Stimulated activated CD4-positive, alpha-beta T cell treated with anti-CD3 and anti-CD28 coated beads, Interleukin-2, amount 100 ng/mL, for 48 hours (primary cell): ENCODE data around the gene ADAM23.

Experiments used
- DNase-seq, 2 donors: peaks; one replicate each; pipeline ENCODE4 v3.0.0-alpha.2; 2020

Gene ADAM23

DNA sequence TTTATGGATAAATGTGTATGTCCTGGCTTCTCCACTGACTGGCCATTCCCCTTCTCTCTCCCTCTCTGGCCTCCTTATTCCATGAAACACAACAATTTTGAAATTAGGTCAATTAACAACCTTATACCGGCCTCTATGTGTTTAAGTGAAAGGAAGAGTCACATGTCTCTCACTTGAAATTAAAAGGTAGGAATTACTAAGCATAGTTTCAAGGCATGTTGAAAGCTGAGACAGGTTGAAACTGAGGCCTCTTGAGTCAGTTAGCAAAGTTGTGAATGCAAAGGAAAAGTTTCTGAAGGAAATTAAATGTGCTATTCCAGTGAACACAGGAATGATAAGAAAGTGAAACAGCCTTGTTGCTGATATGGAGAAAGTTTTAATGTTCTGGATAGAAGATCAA lies 69.7 kb downstream of the ADAM23 start:
- no peak for DNase-seq

DNA sequence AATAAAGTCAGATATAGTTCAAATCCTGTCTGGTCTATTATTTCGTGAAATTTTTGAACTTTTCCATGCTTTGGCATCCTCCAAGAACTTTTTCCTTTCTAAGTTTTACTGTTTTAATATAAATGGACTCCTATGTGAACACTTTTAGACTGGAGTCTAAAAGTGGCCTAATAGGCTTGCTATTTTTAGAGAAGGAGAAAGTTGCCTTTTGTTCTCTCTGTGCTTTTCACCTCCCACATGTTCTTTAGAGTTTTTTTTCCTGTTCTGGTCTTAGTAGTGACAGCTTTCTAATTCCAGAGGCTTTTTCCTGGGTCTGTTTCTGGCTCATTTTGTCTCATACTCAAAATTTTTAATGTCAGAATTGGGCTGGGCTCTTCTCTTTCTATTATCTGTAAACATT lies 72.2 kb downstream of the ADAM23 start:
- DNase-seq = no peak

DNA sequence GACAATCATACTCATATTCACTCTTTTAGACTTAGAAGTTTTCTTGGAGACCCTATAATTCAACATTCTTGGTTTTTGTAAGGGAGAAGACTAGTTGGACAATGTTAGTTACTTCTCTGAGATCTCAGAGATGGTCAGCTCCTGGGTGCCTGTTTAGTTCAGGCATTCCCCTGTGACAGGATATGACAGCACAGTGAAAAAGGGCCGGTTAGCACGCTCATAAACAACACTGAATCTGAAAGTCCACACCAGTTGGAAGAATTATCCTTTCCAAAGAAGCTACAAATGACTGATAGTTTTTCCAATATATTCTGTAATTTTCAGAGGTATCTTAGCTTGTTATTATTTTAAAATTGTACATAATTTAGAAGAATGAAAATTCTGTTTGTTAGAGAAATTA lies 75.7 kb downstream of the ADAM23 start:
- DNase-seq = no peak

DNA sequence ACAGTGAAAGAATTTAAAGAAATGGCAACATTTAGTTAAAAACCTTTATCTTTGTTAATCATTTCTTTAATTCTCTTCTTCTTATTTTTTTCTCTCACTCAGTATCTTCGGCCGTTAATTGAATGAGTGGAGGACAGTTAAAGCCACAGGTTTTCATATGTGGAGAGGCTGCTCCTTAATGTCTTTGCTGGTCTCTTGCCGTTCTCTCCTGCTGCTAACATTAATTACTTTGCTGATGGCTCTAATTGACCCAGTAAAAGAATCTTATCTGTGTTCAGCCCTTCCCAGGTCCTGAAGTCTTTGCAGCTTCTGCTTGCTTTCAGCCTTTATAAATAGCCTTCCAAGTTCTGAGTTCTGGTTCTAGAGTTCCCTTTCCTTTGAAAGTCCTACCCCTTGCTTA lies 77.1 kb downstream of the ADAM23 start:
- DNase-seq = no peak

DNA sequence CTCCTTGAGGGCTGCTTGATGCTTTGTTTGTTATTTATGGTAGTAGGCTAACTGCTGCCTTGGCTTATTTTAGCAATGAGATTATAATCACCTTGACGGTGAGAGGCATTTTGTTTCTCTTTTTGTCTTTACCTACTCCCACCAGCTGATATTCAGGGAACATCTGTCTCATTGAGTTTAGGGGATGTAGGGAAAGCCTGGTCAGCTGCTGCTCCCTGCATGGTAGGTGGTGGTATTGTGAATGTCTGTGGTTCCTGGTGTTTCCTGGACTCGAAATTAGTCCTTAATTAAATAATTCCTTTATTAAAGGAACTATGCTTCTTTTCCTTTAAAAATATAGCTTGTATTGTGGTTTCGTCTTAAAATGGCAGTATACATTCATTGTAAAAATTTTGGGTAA lies 77.8 kb downstream of the ADAM23 start:
- DNase-seq = no peak

DNA sequence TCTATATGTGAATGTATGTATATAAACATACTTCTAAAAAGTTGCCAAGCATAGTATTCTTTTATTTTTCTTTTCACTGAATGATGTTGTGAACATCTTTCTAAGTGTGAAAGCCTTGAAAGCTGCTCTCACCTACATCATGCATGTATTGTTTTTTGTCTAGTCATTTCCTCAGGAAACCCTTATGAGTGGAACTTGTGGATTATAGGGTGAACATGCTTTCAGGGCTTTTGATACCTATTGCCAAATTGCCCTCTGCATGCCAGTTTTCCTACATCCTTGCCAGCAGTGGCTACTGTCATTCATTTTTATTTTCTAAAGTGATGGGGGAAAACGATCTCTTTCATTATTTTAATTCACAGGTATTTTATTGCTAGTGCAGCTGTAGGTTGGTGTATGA lies 78.3 kb downstream of the ADAM23 start:
- no peak for DNase-seq

DNA sequence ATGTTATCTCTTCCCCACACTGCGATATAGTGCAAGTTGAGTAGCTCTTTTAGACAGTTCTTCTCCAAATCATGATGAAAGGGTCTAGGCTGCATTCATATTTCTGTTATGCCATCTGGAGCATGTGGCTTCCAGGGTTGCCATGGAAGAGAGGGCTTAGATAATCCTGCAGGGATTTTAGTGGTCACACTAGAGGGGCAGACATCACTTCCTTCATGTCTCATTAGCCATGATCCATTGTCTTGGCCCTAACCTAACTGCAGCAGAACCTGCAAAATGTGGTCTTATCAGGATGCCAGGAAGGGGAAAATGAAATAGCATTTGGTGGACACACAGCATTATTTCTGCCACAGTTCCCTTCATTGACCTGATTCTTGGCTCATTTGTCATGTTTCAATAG lies 83.1 kb downstream of the ADAM23 start:
- DNase-seq = no peak

DNA sequence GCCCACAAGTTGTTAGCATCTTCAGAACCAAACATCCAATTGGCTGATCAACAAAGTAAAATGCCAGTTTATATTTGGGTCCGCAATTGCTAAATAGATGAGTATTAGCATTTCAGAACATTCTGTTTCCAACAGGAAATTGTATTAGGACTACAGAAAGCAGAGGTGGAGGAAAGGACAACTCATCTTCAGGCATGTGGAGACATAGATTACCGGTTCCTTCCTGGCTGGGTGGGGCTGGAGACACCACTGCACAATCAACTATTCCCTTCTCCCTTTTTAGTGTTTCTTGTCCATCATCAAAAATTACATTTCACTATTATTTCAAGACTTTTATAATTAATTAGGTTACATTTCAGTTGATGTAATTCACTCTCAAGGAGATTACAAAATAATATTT lies 83.8 kb downstream of the ADAM23 start:
- no peak for DNase-seq

DNA sequence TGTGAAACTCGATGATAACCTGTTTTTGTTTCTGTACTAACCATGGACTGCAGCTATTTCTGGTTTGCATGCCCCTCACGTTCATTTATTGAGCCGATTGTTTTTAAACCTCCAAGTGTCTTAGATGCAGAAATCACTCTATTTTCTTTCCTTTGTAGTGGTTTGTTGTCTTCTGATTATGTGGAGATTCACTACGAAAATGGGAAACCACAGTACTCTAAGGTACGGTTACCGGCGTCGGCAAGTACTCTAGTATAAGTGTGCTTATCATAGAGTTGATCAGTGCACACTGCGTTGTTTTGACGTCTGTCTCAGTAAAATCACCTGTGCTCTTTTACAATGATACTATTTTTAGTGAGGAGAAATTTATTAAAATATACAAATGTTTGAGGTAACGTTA lies 87.4 kb downstream of the ADAM23 start:
- DNase-seq = no peak

DNA sequence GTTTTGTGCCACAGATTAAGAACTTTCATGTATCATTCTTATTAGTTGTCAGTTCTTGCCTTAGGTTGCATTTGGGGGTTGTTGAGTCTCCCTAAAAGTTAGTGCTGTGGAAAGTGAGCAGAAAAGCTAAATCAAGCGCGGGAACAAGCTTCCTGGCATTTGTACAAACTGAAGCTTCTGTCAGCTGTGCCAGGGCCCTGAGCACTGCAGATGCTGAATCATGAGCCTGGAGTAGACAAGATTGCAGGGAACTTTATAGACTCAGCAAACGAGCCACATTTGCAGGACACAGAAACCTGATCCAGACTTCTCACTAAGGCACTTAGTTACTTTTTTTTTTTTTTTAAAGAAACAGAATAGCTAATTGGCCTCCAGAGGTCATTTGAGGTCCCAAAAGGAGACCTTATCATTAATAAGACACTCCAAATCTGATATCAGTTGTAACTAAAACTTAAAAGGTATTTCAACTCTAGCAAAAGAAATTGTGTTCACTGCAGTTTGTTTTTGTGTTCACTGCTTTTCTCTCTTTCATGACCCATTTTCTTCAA lies 88.7 kb downstream of the ADAM23 start:
- no peak for DNase-seq

DNA sequence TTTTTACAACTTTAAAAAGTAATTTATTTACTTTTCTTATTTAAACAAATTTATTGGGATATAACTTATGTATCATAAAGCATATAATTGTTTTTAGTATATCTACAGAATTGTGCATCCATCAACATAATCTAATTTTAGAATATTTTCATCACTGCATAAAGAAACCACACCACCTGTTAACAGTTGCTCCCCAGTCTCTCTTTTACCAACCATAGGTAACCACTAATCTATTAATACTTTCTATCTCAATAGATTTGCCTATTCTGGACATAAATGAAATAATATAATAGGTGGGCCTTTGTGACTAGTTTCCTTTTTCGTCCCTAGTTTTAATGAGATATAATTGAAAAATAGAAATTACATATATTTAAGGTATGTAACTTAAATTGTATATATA lies 90.6 kb downstream of the ADAM23 start:
- no peak for DNase-seq

DNA sequence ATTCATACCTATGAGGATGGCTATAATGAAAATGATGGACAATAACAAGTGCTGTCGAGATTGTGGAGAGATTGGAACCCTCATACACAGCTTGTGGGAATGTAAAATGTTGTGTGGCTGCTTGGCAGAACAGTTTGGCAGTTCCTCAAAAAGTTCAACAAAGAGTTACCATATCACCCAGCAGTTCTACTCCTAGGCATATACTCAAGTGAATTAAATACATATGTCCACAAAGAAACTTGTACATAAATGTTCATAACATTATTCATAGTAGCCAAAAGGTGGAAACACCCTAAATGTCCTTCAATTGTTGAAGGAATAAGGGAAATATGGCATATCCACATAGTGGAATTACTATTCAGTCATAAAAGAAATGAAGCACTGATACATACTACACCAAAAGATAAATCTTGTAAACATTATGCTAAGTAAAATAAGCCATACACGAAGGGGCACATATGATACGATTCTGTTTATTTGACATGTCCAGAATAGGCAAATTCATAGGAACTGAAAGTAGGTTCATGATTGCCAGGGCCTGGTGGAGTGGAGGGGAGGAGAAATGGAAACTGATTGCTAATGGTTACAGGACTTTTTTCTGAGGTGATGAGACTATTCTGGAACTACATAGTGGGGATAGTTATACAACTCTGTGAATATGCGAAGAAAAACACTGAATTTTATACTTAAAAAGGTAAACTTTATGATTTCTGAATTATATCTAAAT lies 92.1 kb downstream of the ADAM23 start:
- DNase-seq = no peak

DNA sequence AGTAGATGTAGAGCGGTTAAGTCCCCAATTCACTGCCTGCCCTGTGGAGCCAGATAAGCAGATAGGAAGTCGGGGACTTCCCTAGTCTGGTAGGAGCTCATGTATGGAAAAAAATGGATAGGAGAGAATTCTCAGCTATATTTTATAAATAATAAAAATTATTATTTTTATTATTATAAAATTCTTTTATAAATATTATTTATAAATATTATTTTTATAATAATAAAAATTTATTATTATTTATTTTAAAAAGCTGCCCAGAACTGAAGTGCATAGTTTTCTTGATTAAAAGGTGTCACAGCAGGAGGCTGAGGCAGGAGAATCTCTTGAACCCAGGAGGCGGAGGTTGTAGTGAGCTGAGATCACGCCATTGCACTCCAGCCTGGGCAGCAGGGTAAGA lies 97.4 kb downstream of the ADAM23 start:
- DNase-seq = no peak

DNA sequence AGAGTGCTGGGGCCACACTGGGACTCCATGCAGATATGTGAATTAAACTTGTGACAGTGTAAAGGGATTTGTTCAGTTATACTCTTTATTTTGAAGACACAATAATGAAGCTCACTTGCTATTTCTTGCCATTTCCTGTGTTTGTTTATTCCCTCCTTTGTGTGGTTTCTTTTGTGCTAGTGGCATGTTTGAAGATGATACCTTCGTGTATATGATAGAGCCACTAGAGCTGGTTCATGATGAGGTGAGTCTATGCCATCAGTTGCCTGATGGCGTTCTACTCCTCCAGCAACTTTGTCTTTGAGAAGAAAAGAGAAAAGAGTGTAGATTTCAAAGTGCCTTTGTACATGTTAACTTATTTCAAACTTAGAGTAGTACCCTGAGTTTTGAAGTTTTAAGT lies 99.7 kb downstream of the ADAM23 start:
- DNase-seq = no peak

DNA sequence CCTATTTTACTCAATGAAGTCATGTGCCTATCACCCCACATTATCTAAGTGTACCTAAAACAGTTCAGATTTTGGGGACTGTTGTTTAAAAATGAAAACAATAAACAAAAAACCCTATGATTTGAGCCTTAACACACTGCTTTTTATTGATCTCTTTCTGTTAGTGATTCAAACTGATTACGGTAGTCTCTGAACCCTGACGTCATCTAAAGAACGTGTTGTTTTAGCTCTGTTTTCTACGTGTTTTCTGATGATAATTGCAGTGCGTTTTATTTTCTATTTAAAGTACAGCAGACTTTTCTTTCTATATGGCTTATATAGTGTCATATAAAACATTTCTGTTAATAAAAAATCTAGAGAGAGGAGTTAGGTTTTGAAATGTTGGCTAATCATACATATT lies 105.1 kb downstream of the ADAM23 start:
- DNase-seq = no peak

DNA sequence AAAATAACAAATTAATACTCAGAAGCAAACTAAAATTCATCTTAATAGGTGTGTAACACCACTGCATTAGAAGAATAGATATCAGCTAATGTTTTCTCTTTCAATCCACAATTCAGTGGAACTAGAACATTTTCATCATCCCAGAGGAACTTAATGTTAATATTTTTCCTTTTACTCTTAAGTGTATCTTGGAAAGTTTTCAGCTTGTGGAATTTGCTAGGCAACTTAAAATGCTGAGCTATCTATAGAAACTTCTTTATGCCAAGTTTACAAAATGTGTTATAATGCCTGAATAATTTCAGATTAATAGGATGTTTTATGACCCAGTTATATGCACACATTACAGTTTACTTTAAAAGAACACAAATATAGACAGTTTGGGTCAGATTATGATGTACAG lies 112.4 kb downstream of the ADAM23 start:
- DNase-seq = no peak

DNA sequence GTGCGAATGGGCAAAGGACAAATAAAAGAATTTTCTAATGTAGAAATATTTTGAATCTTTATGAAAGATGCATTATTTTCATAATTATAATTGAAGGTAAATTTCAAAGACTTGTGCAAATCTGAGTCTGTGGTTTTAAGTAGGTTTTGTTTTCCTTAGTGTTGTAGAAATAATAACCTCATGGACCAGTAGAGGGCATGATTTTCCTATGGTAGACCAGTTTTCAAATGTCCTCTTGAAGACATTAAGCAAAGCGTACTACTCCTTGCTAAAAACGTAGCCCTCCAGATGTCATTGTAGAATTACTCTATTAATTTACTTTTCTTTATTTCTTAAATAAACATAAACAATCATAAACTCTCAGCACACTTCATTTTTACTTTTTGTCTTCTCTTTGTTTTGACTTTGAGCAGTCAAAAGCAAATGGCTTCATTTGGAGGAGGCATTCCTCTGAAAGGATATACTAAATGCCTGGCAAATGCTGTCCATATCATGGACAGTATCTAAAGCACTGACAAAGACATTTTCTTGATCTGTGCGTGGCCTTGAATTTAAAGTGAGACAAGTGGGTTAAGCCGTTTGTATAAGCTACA lies 113.1 kb downstream of the ADAM23 start:
- no peak for DNase-seq

DNA sequence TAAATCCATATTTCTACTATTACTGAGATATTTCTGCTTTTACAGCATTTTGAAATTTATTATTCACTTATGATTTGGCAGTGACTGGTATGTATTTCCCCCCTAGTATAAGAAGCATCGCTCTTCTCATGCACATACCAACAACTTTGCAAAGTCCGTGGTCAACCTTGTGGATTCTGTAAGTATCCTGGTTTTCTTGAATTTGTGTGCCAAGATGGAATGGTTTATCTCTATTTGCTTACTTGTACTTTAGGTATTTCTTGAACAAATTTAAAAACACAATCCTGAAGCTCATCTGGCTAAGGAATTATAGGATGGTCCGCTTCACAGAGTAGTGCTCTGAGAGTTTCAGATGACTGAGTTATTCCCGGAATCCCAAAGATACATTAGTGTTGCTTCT lies 114.0 kb downstream of the ADAM23 start:
- no peak for DNase-seq

DNA sequence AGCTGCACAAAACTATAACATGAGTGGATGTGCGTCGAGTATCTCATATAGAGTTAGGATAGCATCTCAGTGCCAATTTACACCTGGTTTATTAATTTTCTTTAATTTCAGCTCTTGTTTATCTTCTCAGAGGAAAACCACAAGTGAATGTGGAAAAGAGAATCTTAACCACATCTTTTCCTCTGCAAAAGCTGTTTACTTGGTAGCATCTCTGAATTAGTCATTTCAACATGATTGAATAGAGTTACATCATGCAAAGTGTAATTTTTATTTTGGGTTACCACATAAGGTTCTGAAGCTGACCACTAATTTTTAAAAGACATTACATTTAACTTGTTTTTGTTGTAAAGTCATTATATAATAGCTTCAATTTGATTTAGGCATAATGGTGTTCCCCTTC lies 115.2 kb downstream of the ADAM23 start:
- no peak for DNase-seq

DNA sequence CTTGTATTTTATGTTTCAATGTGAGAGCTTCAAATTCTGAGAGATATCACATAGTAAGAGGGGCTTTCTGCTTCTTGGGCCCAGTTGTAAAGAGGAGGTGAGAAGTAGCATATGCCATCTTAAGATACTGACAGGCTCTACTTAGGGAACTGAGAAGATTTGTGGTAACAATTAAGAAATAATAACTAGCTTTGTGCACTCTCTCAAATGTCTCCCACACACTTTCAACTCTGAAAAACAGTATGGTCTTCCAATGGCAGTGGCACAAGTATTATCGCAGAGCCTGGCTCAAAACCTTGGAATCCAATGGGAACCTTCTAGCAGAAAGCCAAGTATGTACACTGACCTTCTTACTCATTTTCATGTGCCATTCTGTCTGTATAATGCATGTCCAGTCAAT lies 118.6 kb downstream of the ADAM23 start:
- no peak for DNase-seq

DNA sequence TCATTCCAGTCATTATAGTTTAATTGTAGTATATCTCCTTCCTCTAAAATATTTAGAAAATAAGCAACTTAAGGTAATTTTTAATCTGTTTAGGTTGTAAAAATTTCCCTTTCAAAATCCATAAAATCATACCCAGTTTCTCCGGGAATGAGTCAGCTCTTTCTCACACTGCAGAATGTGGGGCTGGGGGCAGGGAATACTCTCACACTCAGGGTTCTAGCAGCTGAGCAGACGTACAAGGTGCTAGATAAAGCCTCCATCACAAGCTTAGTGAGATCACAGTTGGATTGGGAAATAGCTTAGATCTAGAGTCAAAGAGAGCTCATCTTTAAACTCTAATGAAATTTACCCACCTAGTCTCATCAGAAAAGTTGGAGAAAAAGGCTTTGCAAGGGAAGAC lies 119.0 kb downstream of the ADAM23 start:
- no peak for DNase-seq

DNA sequence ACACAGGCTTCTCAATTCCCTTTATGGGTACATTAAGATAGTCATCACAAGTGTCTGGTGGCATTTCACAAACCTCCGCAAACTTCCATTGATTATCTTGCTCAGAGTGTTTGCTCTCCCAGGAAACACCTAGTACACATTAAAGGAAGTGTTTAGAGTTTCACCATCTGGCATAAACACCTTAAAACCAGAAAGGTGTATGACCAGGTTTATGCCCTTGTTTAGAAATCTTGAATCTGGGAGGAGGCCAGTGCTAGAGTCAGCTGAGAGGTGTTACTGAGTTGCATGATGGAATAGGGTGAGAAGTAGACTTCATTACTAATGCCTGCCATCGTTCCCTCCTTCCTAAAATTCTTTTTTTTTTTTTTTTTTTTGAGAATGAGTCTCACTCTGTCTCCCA lies 120.0 kb downstream of the ADAM23 start:
- DNase-seq = no peak

DNA sequence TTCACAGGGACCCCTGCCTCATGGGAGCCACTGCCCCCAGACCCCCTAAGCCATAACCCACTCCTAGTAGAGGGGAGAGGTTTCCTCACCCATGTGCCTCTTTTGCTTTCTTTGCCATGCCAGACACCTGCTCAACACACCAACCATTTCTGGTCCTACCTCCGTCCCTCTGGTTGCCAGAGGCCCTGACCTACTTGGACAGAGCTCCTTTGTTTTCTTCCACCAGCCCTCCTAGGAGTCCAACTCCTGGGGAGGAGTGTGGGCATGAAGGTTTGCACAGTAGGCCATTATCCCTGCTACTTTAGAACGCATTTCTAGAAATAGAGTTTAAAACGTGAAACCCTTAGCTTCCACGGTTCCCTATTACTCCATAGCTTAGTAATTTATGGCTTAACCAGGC lies 122.3 kb downstream of the ADAM23 start:
- DNase-seq = no peak

DNA sequence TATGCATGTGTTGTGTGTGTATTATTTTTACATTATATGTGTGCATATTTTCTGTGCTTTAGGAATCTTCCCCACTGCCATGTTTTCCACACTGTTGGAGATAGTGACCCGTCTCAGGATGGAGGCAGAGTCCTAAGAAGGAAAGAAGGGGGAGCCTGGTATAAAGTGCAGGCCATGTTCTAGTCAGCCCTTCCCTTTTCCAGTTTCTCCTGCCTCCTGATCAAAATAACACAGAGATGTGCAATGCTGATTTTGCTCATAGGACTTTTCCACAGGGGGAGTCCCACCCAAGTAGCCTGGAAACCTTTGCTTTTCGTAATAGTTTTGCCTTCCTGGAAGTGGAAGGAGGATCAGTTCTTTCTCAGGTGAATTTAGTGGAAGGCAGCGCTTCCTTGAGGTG lies 126.1 kb downstream of the ADAM23 start:
- no peak for DNase-seq

DNA sequence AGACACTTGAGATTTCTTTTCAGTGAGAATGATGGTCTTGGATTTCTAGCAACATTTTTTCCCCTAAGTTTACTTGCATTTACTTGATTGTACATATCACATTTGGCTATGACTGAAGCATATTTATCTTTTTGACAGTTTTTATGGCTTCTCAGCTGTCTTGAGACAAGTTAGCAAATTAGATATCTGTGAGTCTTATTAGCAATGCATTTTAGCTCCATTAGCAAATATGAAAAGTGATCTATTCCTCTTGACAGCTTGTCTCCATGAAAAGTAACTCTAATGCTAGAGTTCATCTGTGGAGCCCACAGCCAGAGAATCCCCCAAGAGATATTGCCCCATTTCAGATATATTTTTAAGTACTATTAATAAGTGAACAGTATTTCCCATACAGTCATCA lies 126.9 kb downstream of the ADAM23 start:
- DNase-seq = no peak
